VCaP (cell line): Measurements from ENCODE around the gene AKAP6.

Source experiments
- H3K27ac ChIP-seq: fragments of 450-650 bp; 2 replicates; pipeline ENCODE4 v1.5.1; 2017
- CTCF ChIP-seq: fragments of 450-650 bp; conservative IDR thresholded peaks from 2 replicates; pipeline ENCODE4 v1.5.1; 2017; ENCODE audit warnings: mild to moderate bottlenecking, moderate library complexity

The AKAP6 gene

DNA sequence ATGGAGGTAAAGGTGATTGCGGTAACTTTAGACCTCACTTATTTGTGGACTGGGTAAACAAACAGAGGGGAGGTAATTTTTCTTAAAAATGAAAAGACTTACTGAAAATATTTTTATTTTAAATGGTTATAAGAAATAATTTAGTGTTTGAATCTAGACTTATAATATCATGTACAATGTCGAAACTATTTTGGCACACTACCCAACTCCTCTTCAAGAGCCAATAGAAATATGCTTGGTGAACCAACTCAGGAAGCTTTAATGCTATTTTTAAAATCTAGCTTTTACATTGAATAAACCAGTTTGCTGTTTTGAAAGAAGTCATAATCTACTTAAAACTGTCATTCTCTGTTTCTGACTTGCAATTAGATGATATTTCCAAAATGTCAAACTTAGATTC is 433.8 kb downstream of the AKAP6 start:
- no peak for TF ChIP-seq CTCF
- no peak overlapping the region for H3K27ac ChIP-seq

DNA sequence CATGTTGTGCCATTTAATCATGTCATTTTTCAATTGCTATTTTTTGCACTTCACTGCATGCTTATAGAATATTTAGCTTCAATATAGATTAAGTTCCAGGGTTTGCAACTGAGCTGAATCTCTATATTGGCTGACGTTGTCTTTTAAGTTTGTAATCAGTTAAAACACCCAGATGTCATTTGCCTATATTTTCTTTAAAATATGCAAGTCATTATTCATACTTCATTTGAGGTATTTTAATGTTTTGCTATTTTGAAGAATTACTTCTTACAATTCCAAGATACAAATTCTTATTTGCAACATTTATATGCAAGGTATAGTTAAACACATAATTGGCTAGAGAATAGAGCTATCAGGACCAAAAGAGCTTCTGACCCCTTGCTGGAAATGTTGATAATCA is 434.6 kb downstream of the AKAP6 start:
- TF ChIP-seq CTCF = no peak
- no peak overlapping the region for H3K27ac ChIP-seq

GRCh38 chr14:32764131-32764530 is 435.0 kb downstream of the AKAP6 start:
- no peak overlapping the region for H3K27ac ChIP-seq
- no peak for TF ChIP-seq CTCF

GRCh38 chr14:32770422-32770821 is 441.3 kb downstream of the AKAP6 start:
- H3K27ac ChIP-seq = no peak overlapping the region

GRCh38 chr14:32774214-32774613 is 445.1 kb downstream of the AKAP6 start:
- TF ChIP-seq CTCF = no peak
- no peak overlapping the region for H3K27ac ChIP-seq

More at GRCh38 chr14:32770422-32770821, 441.3 kb downstream of the AKAP6 start:
- TF ChIP-seq CTCF = no peak

DNA sequence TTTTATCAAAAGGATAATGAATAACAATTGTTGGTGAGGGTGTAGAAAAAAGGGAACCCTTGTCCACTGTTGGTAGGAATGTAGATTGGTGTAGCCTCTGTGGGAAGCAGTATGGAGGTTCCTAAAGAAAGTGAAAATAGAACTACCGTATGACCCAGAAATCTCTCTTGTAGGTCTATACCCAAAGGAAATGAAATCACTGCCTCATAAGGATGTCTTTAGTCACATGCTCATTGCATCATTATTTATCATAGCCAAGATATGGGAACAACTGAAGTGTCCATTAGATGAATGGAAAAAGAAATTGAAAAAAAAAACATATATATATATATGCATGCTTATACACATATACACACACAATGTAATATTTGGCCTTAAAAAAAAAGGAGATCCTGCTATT is 450.7 kb downstream of the AKAP6 start:
- H3K27ac ChIP-seq = no peak overlapping the region
- TF ChIP-seq CTCF = no peak

DNA sequence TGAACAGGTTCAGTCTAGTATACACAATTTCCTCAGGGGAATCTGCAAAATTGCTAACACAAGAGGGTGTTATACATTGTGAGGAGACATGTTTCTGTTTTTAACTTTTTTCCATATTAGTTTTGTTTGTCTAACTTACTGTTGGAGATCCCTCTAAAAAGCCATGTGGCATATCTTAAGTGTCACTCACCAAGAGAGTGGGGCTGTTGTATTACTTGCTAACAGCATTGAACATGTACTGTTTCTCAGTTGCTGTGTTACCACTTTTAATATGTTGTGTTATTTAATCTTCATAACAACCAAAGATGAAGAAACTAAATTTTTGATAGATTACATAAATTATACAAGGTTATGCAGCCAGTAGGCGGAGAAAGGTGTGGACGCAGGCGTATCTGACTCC is 455.3 kb downstream of the AKAP6 start:
- H3K27ac ChIP-seq = no peak overlapping the region
- no peak for TF ChIP-seq CTCF

- TF ChIP-seq CTCF = no peak
- no peak overlapping the region for H3K27ac ChIP-seq
Measured at GRCh38 chr14:32785585-32785984, 456.5 kb downstream of the AKAP6 start.
